SK-N-SH (cell line): ENCODE measurements around the gene GPC4. TPM values are rescaled to one million over a fixed set of nuclear protein-coding genes. Genes with fewer than 3 reads are reported as not detected.

Source experiments
- CTCF ChIA-PET: fragments of 300-600, 350-600 bp; formaldehyde crosslinking; extraction: SDS; loops from one replicate; lab custom pipeline; 2021; lab: Yijun Ruan, JAX
- POLR2A ChIA-PET: fragments of 350-600 bp; sonication (Branson Sonifier 250); formaldehyde crosslinking; extraction: SDS; loops from one replicate; lab custom pipeline; 2020; ENCODE audit warnings: antibody characterized with exemption, inconsistent platforms; lab: Yijun Ruan, JAX
- DNase-seq: peaks from one replicate; pipeline ENCODE4 v3.0.0; 2012
- H2AFZ ChIP-seq: fragments of 200-600 bp; sonication (generic); 2 replicates; pipeline ENCODE4 v1.8.1; 2016; ENCODE audit warnings: antibody characterized with exemption, mild to moderate bottlenecking, low read depth
- H3F3A ChIP-seq: fragments of 200-600 bp; sonication (generic); replicated peaks from 2 replicates; pipeline ENCODE3; 2016; ENCODE audit warnings: antibody characterized with exemption, mild to moderate bottlenecking; ENCODE audit not compliant: insufficient read depth
- H3K27ac ChIP-seq, 2 experiments: fragments of 200-500 bp in 1 of 2; fragments of 200-600 bp in 1 of 2; sonication (Bioruptor generic) in 1 of 2; sonication (generic), shearing (Covaris generic) in 1 of 2; 2 replicates each; pipeline versions ENCODE4 v1.5.1 to v1.6.1; 2014 to 2016; ENCODE audit warnings: low read depth in 2 of 2, inconsistent platforms in 1 of 2, low read length in 1 of 2, mild to moderate bottlenecking in 1 of 2, mixed read lengths in 1 of 2
- H3K27me3 ChIP-seq: fragments of 200-600 bp; sonication (generic), shearing (Covaris generic); 2 replicates; pipeline ENCODE4 v1.6.1; 2016; ENCODE audit warnings: mixed run types; ENCODE audit not compliant: insufficient read depth
- H3K36me3 ChIP-seq, 2 experiments: fragments of 200-500 bp in 1 of 2; fragments of 200-600 bp in 1 of 2; sonication (Bioruptor generic) in 1 of 2; sonication (generic) in 1 of 2; replicated peaks in 1 of 2; 2 replicates each; pipeline versions ENCODE3 to v1.5.1; 2014 to 2016; ENCODE audit warnings: low read length in 1 of 2, mild to moderate bottlenecking in 1 of 2; ENCODE audit not compliant: insufficient read depth in 2 of 2, control insufficient read depth in 1 of 2
- H3K4me1 ChIP-seq, 2 experiments: fragments of 200-500 bp in 1 of 2; fragments of 200-600 bp in 1 of 2; sonication (Bioruptor generic) in 1 of 2; sonication (generic), shearing (Covaris generic) in 1 of 2; 2 replicates each; pipeline versions ENCODE4 v1.5.1 to v1.6.1; 2014 to 2016; ENCODE audit warnings: low read depth in 1 of 2, low read length in 1 of 2, mixed run types in 1 of 2; ENCODE audit not compliant: insufficient read depth in 2 of 2, control insufficient read depth in 1 of 2
- H3K4me2 ChIP-seq: fragments of 200-600 bp; sonication (generic), shearing (Covaris generic); 2 replicates; pipeline ENCODE4 v1.6.1; 2017; ENCODE audit warnings: mixed run types
- H3K4me3 ChIP-seq, 2 experiments: fragments of 200-500 bp in 1 of 2; fragments of 200-600 bp in 1 of 2; sonication (Bioruptor generic) in 1 of 2; sonication (generic), shearing (Covaris generic) in 1 of 2; 2 replicates each; pipeline versions ENCODE4 v1.5.1 to v1.8.1; 2014 to 2016; ENCODE audit warnings: low read depth in 2 of 2, inconsistent platforms in 1 of 2, low read length in 1 of 2, mild to moderate bottlenecking in 1 of 2, mixed read lengths in 1 of 2, moderate library complexity in 1 of 2
- H3K79me2 ChIP-seq: fragments of 200-600 bp; sonication (generic); 2 replicates; pipeline ENCODE4 v1.8.1; 2017; ENCODE audit warnings: mild to moderate bottlenecking; ENCODE audit not compliant: insufficient read depth
- H3K9ac ChIP-seq: fragments of 200-600 bp; sonication (generic); 2 replicates; pipeline ENCODE4 v1.6.1; 2017; ENCODE audit warnings: mixed run types
- H3K9me2 ChIP-seq: fragments of 200-600 bp; sonication (generic); 2 replicates; pipeline ENCODE4 v1.6.1; 2017; ENCODE audit warnings: mixed run types
- H3K9me3 ChIP-seq: fragments of 200-600 bp; sonication (generic); 2 replicates; pipeline ENCODE4 v1.6.1; 2017; ENCODE audit warnings: mixed run types, mild to moderate bottlenecking, moderate library complexity
- H4K20me1 ChIP-seq: fragments of 200-600 bp; sonication (generic); 2 replicates; pipeline ENCODE4 v1.6.1; 2017; ENCODE audit warnings: mild to moderate bottlenecking, mixed run types; ENCODE audit not compliant: insufficient read depth
- ELF1 ChIP-seq: IDR thresholded peaks from 2 replicates; pipeline ENCODE4 v1.4.0; 2012
- EP300 ChIP-seq, 2 experiments: IDR thresholded peaks; 2 replicates each; pipeline versions ENCODE4 v1.4.0 to v1.6.1; 2012; ENCODE audit warnings: borderline replicate concordance in 1 of 2, low read depth in 1 of 2, low read length in 1 of 2
- FOXM1 ChIP-seq: IDR thresholded peaks from 2 replicates; pipeline ENCODE4 v1.4.0; 2012; ENCODE audit warnings: low read depth, mild to moderate bottlenecking
- POLR2AphosphoS5 ChIP-seq: IDR thresholded peaks from 2 replicates; pipeline ENCODE4 v1.6.1; 2012; ENCODE audit warnings: low read depth, low read length
- RAD21 ChIP-seq: IDR thresholded peaks from 2 replicates; pipeline ENCODE4 v1.6.1; 2012; ENCODE audit warnings: mild to moderate bottlenecking, low read length
- RCOR1 ChIP-seq: fragments of 150-350 bp; IDR thresholded peaks from 2 replicates; pipeline ENCODE4 v1.6.1; 2017; ENCODE audit warnings: antibody characterized with exemption, low read length
- TCF12 ChIP-seq: IDR thresholded peaks from 2 replicates; pipeline ENCODE4 v1.4.0; 2012
- WGBS: methylation state at CpG from one replicate; pipeline ENCODE4 v1.1.6; 2017; ENCODE audit warnings: low lambda C conversion rate; 5-methylcytosine and 5-hydroxymethylcytosine counted together
- polyA plus RNA-seq, 3 experiments: library from polyadenylated mRNA; depleted of rRNA; stranded (reverse); fragments of >200 nt; gene quantifications; 2 replicates each; pipeline ENCODE4 v1.2.3, GENCODE V29; 2012
- TF ChIP-seq, protein P1 (sequence below): IDR thresholded peaks from 2 replicates; pipeline ENCODE4 v1.6.1; 2012; ENCODE audit warnings: mild to moderate bottlenecking, low read depth, low read length, moderate library complexity
- TF ChIP-seq, protein P2 (sequence below): fragments of 150-350 bp; IDR thresholded peaks from 2 replicates; pipeline ENCODE4 v1.6.1; 2017; ENCODE audit warnings: antibody characterized with exemption, low read length, low read depth, borderline replicate concordance
- TF ChIP-seq, protein P3 (sequence below): IDR thresholded peaks from 2 replicates; pipeline ENCODE4 v1.4.0; 2012; ENCODE audit warnings: low read depth

Gene GPC4
- polyA plus RNA-seq, 1 of the 3 experiments (the other 2 are of a cell fraction): 0.16 TPM

DNA sequence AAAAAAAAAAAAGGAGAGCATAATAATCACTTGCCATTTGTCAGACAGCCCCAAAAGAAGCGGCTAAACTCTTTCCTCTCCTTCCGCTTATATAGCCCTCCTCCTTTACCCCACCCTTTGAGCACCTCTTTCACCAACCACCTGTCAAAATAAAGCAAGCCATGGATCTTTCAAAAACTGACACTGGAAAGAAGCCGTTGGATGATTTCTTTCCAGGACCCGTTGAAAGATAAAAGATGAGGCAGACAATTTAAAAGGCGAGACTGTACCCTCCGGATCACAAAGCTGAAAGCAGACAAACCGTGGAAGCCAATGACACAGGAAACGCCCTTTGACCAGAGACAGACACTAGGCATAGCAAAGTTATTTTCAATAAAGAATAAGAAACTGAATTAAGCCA is 22.6 kb downstream of the GPC4 start:
- Histone ChIP-seq H3F3A (no peaks in the 10 kb centered on the region), H3K27ac (no peak overlapping the region), H3K27me3 (no peaks in the 10 kb centered on the region; the same call in 1 of the 2 replicates), H3K79me2 (no peaks in the 10 kb centered on the region), H3K9me2 (no peaks in the 10 kb centered on the region), H3K4me2 (no peak overlapping the region), H3K36me3 (no peaks in the 10 kb centered on the region), H3K4me3 (no peak overlapping the region), H3K4me1 (no peaks in the 10 kb centered on the region), H3K9me3 (no peaks in the 10 kb centered on the region), H4K20me1 (no peaks in the 10 kb centered on the region), H3K9ac (no peak overlapping the region), H2AFZ (no peak overlapping the region)
- no peak for TF ChIP-seq FOXM1
- TF ChIP-seq ELF1: no peak
- TF ChIP-seq, protein P1, sequence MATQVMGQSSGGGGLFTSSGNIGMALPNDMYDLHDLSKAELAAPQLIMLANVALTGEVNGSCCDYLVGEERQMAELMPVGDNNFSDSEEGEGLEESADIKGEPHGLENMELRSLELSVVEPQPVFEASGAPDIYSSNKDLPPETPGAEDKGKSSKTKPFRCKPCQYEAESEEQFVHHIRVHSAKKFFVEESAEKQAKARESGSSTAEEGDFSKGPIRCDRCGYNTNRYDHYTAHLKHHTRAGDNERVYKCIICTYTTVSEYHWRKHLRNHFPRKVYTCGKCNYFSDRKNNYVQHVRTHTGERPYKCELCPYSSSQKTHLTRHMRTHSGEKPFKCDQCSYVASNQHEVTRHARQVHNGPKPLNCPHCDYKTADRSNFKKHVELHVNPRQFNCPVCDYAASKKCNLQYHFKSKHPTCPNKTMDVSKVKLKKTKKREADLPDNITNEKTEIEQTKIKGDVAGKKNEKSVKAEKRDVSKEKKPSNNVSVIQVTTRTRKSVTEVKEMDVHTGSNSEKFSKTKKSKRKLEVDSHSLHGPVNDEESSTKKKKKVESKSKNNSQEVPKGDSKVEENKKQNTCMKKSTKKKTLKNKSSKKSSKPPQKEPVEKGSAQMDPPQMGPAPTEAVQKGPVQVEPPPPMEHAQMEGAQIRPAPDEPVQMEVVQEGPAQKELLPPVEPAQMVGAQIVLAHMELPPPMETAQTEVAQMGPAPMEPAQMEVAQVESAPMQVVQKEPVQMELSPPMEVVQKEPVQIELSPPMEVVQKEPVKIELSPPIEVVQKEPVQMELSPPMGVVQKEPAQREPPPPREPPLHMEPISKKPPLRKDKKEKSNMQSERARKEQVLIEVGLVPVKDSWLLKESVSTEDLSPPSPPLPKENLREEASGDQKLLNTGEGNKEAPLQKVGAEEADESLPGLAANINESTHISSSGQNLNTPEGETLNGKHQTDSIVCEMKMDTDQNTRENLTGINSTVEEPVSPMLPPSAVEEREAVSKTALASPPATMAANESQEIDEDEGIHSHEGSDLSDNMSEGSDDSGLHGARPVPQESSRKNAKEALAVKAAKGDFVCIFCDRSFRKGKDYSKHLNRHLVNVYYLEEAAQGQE: no peak
- TF ChIP-seq, protein P2, sequence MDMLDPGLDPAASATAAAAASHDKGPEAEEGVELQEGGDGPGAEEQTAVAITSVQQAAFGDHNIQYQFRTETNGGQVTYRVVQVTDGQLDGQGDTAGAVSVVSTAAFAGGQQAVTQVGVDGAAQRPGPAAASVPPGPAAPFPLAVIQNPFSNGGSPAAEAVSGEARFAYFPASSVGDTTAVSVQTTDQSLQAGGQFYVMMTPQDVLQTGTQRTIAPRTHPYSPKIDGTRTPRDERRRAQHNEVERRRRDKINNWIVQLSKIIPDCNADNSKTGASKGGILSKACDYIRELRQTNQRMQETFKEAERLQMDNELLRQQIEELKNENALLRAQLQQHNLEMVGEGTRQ: no peak
- TF ChIP-seq POLR2AphosphoS5: no peak
- no peak for TF ChIP-seq RCOR1
- TF ChIP-seq EP300 (IDR thresholded peaks at IDR 0.05; ENCODE audit: borderline replicate concordance in 1 of 2, low read depth in 1 of 2, low read length in 1 of 2): no peak
- POLR2A ChIA-PET: no interaction called here
- DNase-seq: no peak
- CTCF ChIA-PET: no interaction called here
- WGBS: 33% methylated on average over 8 of the region's 8 CpGs

DNA sequence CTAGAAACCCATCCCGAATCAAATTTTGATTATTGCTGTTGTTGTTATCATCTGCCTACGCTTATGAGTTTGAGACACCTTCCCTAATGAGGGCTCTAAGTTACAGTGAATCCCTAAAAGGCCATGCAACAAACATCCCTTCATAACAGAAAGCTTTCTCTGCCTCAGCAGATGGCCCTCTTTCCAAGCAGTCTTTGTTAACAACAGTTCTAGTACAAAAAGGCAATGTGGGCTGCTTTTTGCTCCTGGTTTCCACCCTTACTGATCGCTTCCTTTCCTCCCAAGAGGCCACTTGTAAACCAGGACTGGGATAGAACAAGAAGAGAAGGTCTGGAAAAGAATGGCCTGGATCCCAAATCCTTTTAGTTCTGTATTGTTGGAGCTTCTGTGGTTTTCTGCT is 24.2 kb downstream of the GPC4 start:
- Histone ChIP-seq H3K27ac (no peak overlapping the region), H3K27me3 (no peaks in the 10 kb centered on the region; the same call in 1 of the 2 replicates), H3K4me2 (no peak overlapping the region), H3K36me3 (no peaks in the 10 kb centered on the region), H4K20me1 (no peaks in the 10 kb centered on the region), H3F3A (no peaks in the 10 kb centered on the region), H3K4me1 (no peaks in the 10 kb centered on the region), H3K79me2 (no peaks in the 10 kb centered on the region)
- DNase-seq: no peak
- POLR2A ChIA-PET: no interaction called here
- 24% methylated on average over 3 of the region's 3 CpGs for WGBS
- TF ChIP-seq FOXM1: no peak
- TF ChIP-seq, protein P3, sequence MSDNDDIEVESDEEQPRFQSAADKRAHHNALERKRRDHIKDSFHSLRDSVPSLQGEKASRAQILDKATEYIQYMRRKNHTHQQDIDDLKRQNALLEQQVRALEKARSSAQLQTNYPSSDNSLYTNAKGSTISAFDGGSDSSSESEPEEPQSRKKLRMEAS: no peak
- TF ChIP-seq TCF12: no peak
- TF ChIP-seq RAD21: no peak
- TF ChIP-seq, all 33 proteins: peak for 0
- Histone ChIP-seq H3K9me3 (no peaks in the 10 kb centered on the region), H3K4me3 (no peak overlapping the region), H2AFZ (no peak overlapping the region), H3K9me2 (no peaks in the 10 kb centered on the region), H3K9ac (no peak overlapping the region)
- CTCF ChIA-PET: no interaction called here
